ENCODE results near the gene PRKCI.

The PRKCI gene

GRCh38 chr3:170207717-170208116 lies 14.5 kb upstream of the PRKCI start:
- no peak for TF ChIP-seq GATA2 (IDR thresholded peaks at IDR 0.05; ENCODE audit: low read depth, low read length)
- TF ChIP-seq GATA3 (IDR thresholded peaks at IDR 0.05; ENCODE audit: low read depth, low read length), result no peak

- no peak for TF ChIP-seq GATA2 (IDR thresholded peaks at IDR 0.05; ENCODE audit: low read depth, low read length)
- no peak for TF ChIP-seq GATA3 (IDR thresholded peaks at IDR 0.05; ENCODE audit: low read depth, low read length)
Observed at GRCh38 chr3:170211668-170212067, 10.6 kb upstream of the PRKCI start.

- no peak for TF ChIP-seq GATA2 (IDR thresholded peaks at IDR 0.05; ENCODE audit: low read depth, low read length)
- no peak for TF ChIP-seq GATA3 (IDR thresholded peaks at IDR 0.05; ENCODE audit: low read depth, low read length)
Observed at GRCh38 chr3:170219850-170220249, 2.4 kb upstream of the PRKCI start.

GRCh38 chr3:170220871-170221270 lies 1.4 kb upstream of the PRKCI start:
- TF ChIP-seq GATA2 (IDR thresholded peaks at IDR 0.05; ENCODE audit: low read depth, low read length), result no peak
- no peak for TF ChIP-seq GATA3 (IDR thresholded peaks at IDR 0.05; ENCODE audit: low read depth, low read length)

GRCh38 chr3:170222647-170223541 lies 670 bp downstream of the PRKCI start:
- TF ChIP-seq GATA2 (IDR thresholded peaks at IDR 0.05; ENCODE audit: low read depth, low read length) (no peak), GATA3 (IDR thresholded peaks at IDR 0.05; ENCODE audit: low read depth, low read length) (no peak)

GRCh38 chr3:170225166-170225565 lies 2.9 kb downstream of the PRKCI start:
- TF ChIP-seq GATA2 (IDR thresholded peaks at IDR 0.05; ENCODE audit: low read depth, low read length) (no peak), GATA3 (IDR thresholded peaks at IDR 0.05; ENCODE audit: low read depth, low read length) (no peak)

- TF ChIP-seq GATA2 (IDR thresholded peaks at IDR 0.05; ENCODE audit: low read depth, low read length), result no peak
- TF ChIP-seq GATA3 (IDR thresholded peaks at IDR 0.05; ENCODE audit: low read depth, low read length), result no peak
Observed at GRCh38 chr3:170226426-170226960, 4.3 kb downstream of the PRKCI start.

- TF ChIP-seq GATA3 (IDR thresholded peaks at IDR 0.05; ENCODE audit: low read depth, low read length) (no peak), GATA2 (IDR thresholded peaks at IDR 0.05; ENCODE audit: low read depth, low read length) (no peak)
Observed at GRCh38 chr3:170228093-170228766, 6.0 kb downstream of the PRKCI start.

- TF ChIP-seq GATA3 (IDR thresholded peaks at IDR 0.05; ENCODE audit: low read depth, low read length), result no peak
- TF ChIP-seq GATA2 (IDR thresholded peaks at IDR 0.05; ENCODE audit: low read depth, low read length), result no peak
Observed at GRCh38 chr3:170232266-170232665, 10.0 kb downstream of the PRKCI start.

- TF ChIP-seq GATA3 (IDR thresholded peaks at IDR 0.05; ENCODE audit: low read depth, low read length) (no peak), GATA2 (IDR thresholded peaks at IDR 0.05; ENCODE audit: low read depth, low read length) (no peak)
Observed at GRCh38 chr3:170233530-170233929, 11.3 kb downstream of the PRKCI start.

GRCh38 chr3:170240142-170240541 lies 17.9 kb downstream of the PRKCI start:
- no peak for TF ChIP-seq GATA3 (IDR thresholded peaks at IDR 0.05; ENCODE audit: low read depth, low read length)
- TF ChIP-seq GATA2 (IDR thresholded peaks at IDR 0.05; ENCODE audit: low read depth, low read length), result no peak

GRCh38 chr3:170240671-170241070 lies 18.4 kb downstream of the PRKCI start:
- TF ChIP-seq GATA3 (IDR thresholded peaks at IDR 0.05; ENCODE audit: low read depth, low read length), result no peak
- TF ChIP-seq GATA2 (IDR thresholded peaks at IDR 0.05; ENCODE audit: low read depth, low read length), result no peak

GRCh38 chr3:170244576-170244975 lies 22.4 kb downstream of the PRKCI start:
- TF ChIP-seq GATA3 (IDR thresholded peaks at IDR 0.05; ENCODE audit: low read depth, low read length), result no peak
- no peak for TF ChIP-seq GATA2 (IDR thresholded peaks at IDR 0.05; ENCODE audit: low read depth, low read length)

- TF ChIP-seq GATA2 (IDR thresholded peaks at IDR 0.05; ENCODE audit: low read depth, low read length) (no peak), GATA3 (IDR thresholded peaks at IDR 0.05; ENCODE audit: low read depth, low read length) (no peak)
Observed at GRCh38 chr3:170247875-170248274, 25.7 kb downstream of the PRKCI start.

- TF ChIP-seq GATA2 (IDR thresholded peaks at IDR 0.05; ENCODE audit: low read depth, low read length) (no peak), GATA3 (IDR thresholded peaks at IDR 0.05; ENCODE audit: low read depth, low read length) (no peak)
Observed at GRCh38 chr3:170256597-170256996, 34.4 kb downstream of the PRKCI start.
